ENCODE measurements around the gene CNPPD1.
A peak's percentile ranks its signal among the peaks of the same experiment; 100 is the strongest.

The CNPPD1 gene

GRCh38 chr2:219178377-219179175 lies 1.9 kb upstream of the CNPPD1 start:
- DNase-seq, result peak; percentile 25

- peak; percentile 58 for DNase-seq
These were observed 1.0 kb upstream of the CNPPD1 start, which contains the start of gene RETREG2 for GRCh38 chr2:219177552-219178376. Gene RETREG2, plus strand, starts transcription at chr2:219178275. Its CDS starts 78 bp downstream, at chr2:219178353.

GRCh38 chr2:219175928-219176817 lies 552 bp downstream of the CNPPD1 start:
- DNase-seq, result no peak

GRCh38 chr2:219175486-219175885 lies 1.2 kb downstream of the CNPPD1 start:
- no peak for DNase-seq

- DNase-seq, result no peak
These were observed 1.9 kb downstream of the CNPPD1 start for GRCh38 chr2:219174801-219175200.

- DNase-seq, result no peak
These were observed 2.6 kb downstream of the CNPPD1 start for GRCh38 chr2:219174146-219174545.

GRCh38 chr2:219173176-219173575 lies 3.5 kb downstream of the CNPPD1 start:
- no peak for DNase-seq

- no peak for DNase-seq
These were observed 4.2 kb downstream of the CNPPD1 start for GRCh38 chr2:219172231-219173154.

GRCh38 chr2:219171231-219171651 lies 5.5 kb downstream of the CNPPD1 start:
- peak; percentile 24 for DNase-seq

GRCh38 chr2:219169930-219170654 lies 6.6 kb downstream of the CNPPD1 start, which contains the start of gene SLC23A3:
Gene SLC23A3, minus strand, starts transcription at chr2:219170029. Its CDS starts 45 bp downstream, at chr2:219169984.
- DNase-seq, result no peak

- DNase-seq, result no peak
These were observed 7.8 kb downstream of the CNPPD1 start for GRCh38 chr2:219168932-219169331.

- DNase-seq, result no peak
These were observed 8.2 kb downstream of the CNPPD1 start for GRCh38 chr2:219168526-219168925.

GRCh38 chr2:219167997-219168396 lies 8.7 kb downstream of the CNPPD1 start:
- no peak for DNase-seq

- DNase-seq, result no peak
These were observed 11.4 kb downstream of the CNPPD1 start for GRCh38 chr2:219165058-219165911.

GRCh38 chr2:219163156-219163555 lies 13.6 kb downstream of the CNPPD1 start:
- DNase-seq, result no peak

- no peak for DNase-seq
These were observed 15.6 kb downstream of the CNPPD1 start for GRCh38 chr2:219161097-219161496.

- DNase-seq, result peak; percentile 91
These were observed 16.3 kb downstream of the CNPPD1 start, which contains the start of gene NHEJ1 for GRCh38 chr2:219160186-219161017. Gene NHEJ1, minus strand, starts transcription at chr2:219160815. Its CDS starts 2,453 bp downstream, at chr2:219158362.

- DNase-seq, result no peak
These were observed 16.9 kb downstream of the CNPPD1 start for GRCh38 chr2:219159771-219160185.

- DNase-seq, result no peak
These were observed 18.1 kb downstream of the CNPPD1 start for GRCh38 chr2:219158586-219158985.
